Neural cell (in vitro differentiated cells): ENCODE data around the gene TMEM132C.

Source experiments
- RAD21 ChIP-seq: fragments of 450-650 bp; conservative IDR thresholded peaks from 2 replicates; pipeline ENCODE4 v1.6.1; 2014; ENCODE audit warnings: antibody characterized with exemption, mild to moderate bottlenecking, moderate library complexity
- SMC3 ChIP-seq: fragments of 450-650 bp; conservative IDR thresholded peaks from 2 replicates; pipeline ENCODE4 v1.6.1; 2014; ENCODE audit warnings: antibody characterized with exemption, mild to moderate bottlenecking, moderate library complexity; ENCODE audit not compliant: poor library complexity

- TF ChIP-seq RAD21 (no peak), SMC3 (no peak)
Observed at GRCh38 chr12:128753438-128753837, 486.5 kb downstream of the TMEM132C start.
